MCF 10A (cell line): ENCODE data around the gene KRTAP1-3. TPM values are rescaled to one million over a fixed set of nuclear protein-coding genes. Genes with fewer than 3 reads are reported as not detected.
A peak's percentile ranks its signal among the peaks of the same experiment; 100 is the strongest.
"Not testable (repeated sequence)": the region's sequence is repeated elsewhere in the genome, so short reads cannot be mapped to it uniquely, and the experiment has no call there.

ENCODE experiments used
- BruUV-seq: library from RNA; stranded (reverse); fragments of 400-500 nt; replicated peaks from 2 replicates; lab custom pipeline; 2021; lab: Mats Ljungman, UMichigan
- CTCF ChIA-PET: fragments of 300-600 bp; sonication (Branson Sonifier 250); formaldehyde crosslinking; extraction: SDS; loops from one replicate; lab custom pipeline; 2021; ENCODE audit warnings: antibody characterized with exemption, inconsistent platforms; lab: Yijun Ruan, JAX
- POLR2A ChIA-PET: fragments of 300-600, 350-650 bp; sonication (Branson Sonifier 250); formaldehyde crosslinking; extraction: SDS; loops from one replicate; lab custom pipeline; 2020; ENCODE audit warnings: antibody characterized with exemption, inconsistent platforms; lab: Yijun Ruan, JAX
- DNase-seq: peaks from one replicate; pipeline ENCODE4 v3.0.0-alpha.2; 2018; ENCODE audit not compliant: unreplicated experiment
- H3K27ac Mint-ChIP-seq: one replicate; pipeline ENCODE4 v1.8.0; 2022; ENCODE audit warnings: mild to moderate bottlenecking, low read depth, mixed read lengths; ENCODE audit not compliant: unreplicated experiment
- H3K27me3 Mint-ChIP-seq: one replicate; pipeline ENCODE4 v1.8.0; 2022; ENCODE audit warnings: mixed read lengths; ENCODE audit not compliant: insufficient read depth, unreplicated experiment
- H3K36me3 Mint-ChIP-seq: one replicate; pipeline ENCODE4 v1.8.0; 2022; ENCODE audit warnings: mild to moderate bottlenecking, moderate library complexity, mixed read lengths; ENCODE audit not compliant: insufficient read depth, unreplicated experiment
- H3K4me1 Mint-ChIP-seq: one replicate; pipeline ENCODE4 v1.8.0; 2022; ENCODE audit warnings: mixed read lengths; ENCODE audit not compliant: insufficient read depth, unreplicated experiment
- H3K4me3 Mint-ChIP-seq: one replicate; pipeline ENCODE4 v1.8.0; 2022; ENCODE audit warnings: mild to moderate bottlenecking, moderate library complexity, mixed read lengths; ENCODE audit not compliant: unreplicated experiment
- H3K9me3 Mint-ChIP-seq: one replicate; pipeline ENCODE4 v1.8.0; 2022; ENCODE audit warnings: mixed read lengths; ENCODE audit not compliant: unreplicated experiment
- intact Hi-C: fragments of 100-400 bp; cut with micrococcal nuclease; formaldehyde crosslinking; loops from 2 replicates; pipeline ENCODE4 v1.14.1; 2022
- total RNA-seq: library from RNA; stranded (reverse); gene quantifications from 2 replicates; pipeline ENCODE4 v1.2.3, GENCODE V29; 2022
- TF ChIP-seq, protein P1 (sequence below): fragments of 200-600 bp; IDR thresholded peaks from one replicate; pipeline ENCODE4 v1.8.0; 2022; ENCODE audit warnings: antibody characterized with exemption, mild to moderate bottlenecking; ENCODE audit not compliant: unreplicated experiment

KRTAP1-3 gene
- total RNA-seq, 1 experiment from 2014 or later, result not detected

DNA sequence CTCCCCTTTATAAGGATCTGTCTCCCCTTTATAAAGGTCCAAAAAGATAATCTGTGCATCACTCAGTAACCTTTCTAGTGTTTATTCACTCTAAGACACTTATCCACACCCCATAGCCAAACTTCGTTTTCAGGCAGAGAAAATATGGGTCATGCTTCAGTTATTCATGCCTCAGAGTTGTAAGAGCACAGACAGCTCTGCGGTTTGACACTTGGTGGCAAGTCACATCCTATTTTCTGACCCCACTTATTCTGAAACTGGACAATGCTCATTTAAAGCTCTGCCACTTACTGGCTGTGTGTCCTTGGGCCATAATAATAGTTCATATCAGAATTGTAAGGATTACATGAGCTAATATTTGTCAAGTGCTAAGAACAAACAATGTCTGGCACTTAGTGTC lies 14.4 kb upstream of the KRTAP1-3 start:
- no peaks in the 10 kb centered on the region for H3K36me3 Mint-ChIP-seq
- H3K27ac Mint-ChIP-seq, result no peak overlapping the region
- CTCF ChIA-PET, result no interaction called here
- POLR2A ChIA-PET, result no interaction called here
- no peak overlapping the region for H3K4me3 Mint-ChIP-seq
- no peaks in the 10 kb centered on the region for H3K27me3 Mint-ChIP-seq
- H3K9me3 Mint-ChIP-seq, result no peaks in the 10 kb centered on the region
- BruUV-seq, result no TSS peak
- intact Hi-C loops, result no loop called here
- no peaks in the 10 kb centered on the region for H3K4me1 Mint-ChIP-seq
- TF ChIP-seq, protein P1, sequence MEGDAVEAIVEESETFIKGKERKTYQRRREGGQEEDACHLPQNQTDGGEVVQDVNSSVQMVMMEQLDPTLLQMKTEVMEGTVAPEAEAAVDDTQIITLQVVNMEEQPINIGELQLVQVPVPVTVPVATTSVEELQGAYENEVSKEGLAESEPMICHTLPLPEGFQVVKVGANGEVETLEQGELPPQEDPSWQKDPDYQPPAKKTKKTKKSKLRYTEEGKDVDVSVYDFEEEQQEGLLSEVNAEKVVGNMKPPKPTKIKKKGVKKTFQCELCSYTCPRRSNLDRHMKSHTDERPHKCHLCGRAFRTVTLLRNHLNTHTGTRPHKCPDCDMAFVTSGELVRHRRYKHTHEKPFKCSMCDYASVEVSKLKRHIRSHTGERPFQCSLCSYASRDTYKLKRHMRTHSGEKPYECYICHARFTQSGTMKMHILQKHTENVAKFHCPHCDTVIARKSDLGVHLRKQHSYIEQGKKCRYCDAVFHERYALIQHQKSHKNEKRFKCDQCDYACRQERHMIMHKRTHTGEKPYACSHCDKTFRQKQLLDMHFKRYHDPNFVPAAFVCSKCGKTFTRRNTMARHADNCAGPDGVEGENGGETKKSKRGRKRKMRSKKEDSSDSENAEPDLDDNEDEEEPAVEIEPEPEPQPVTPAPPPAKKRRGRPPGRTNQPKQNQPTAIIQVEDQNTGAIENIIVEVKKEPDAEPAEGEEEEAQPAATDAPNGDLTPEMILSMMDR, result no peak
- DNase-seq, result peak; percentile 8

DNA sequence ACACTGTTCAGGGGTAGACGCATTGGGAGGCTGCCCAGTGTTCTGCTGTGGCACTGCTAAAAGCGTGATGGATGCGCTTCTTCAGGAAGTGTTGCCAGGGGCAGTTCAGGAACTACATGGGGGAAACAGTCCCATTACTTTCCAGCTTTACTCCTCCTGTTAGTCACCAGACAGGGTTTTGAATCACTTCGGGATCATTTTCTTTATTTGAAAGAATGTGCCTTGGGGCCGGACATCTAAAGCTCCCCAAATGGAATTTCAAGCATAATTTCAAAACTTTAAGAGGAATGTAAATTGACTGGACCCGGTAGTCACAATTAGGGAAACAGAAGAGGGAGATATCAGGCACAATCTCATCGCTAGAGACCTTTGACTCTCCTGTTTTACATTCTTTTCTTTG lies 13.8 kb upstream of the KRTAP1-3 start:
- Mint-ChIP-seq H3K36me3 (no peaks in the 10 kb centered on the region), H3K27me3 (no peaks in the 10 kb centered on the region), H3K4me3 (no peak overlapping the region), H3K9me3 (peaks cover 4% of the 10 kb centered on the region), H3K4me1 (no peaks in the 10 kb centered on the region), H3K27ac (no peak overlapping the region)
- no TSS peak for BruUV-seq
- POLR2A ChIA-PET, result no interaction called here
- intact Hi-C loops, result no loop called here
- TF ChIP-seq, protein P1, result no peak
- no peak for DNase-seq
- CTCF ChIA-PET, result no interaction called here

DNA sequence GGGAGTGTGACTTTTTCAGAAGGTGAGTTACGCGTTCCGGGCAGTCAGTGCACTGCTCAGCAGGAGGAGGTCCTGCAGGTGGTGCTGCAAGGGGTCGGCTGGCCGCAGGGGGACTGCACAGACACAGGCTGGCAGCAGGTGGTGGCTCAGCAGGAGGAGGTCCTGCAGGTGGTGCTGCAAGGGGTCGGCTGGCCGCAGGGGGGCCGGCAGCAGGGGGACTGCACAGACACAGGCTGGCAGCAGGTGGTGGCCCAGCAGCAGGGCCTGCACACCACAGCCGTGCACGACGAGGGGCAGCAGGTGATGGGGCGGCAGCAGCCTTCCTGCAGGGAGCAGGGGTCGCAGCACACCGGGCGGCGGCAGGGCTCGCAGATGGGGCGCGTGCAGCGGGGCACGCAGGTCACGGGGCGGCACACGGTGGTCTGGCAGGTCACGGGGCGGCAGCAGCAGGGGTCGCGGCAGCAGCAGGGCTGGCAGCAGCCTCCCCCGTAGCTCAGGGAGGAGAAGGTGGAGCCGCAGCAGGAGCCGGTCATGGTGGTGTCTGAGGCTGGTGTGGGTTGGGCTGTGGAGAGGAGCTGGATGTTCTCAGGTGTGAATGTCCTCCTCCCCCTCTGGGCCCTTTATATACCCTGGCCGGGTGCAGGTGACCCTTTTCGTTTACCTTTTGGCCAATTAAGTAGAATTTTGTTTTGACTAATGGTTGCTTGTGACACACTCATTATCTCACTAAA lies 12.2 kb upstream of the KRTAP1-3 start, which contains the start of gene KRTAP2-1:
Gene KRTAP2-1, minus strand, starts transcription at position 582 of the 731 bp plus-strand sequence. Its CDS starts 49 bp downstream, at position 533.
- DNase-seq, H3K36me3 Mint-ChIP-seq, POLR2A ChIA-PET, H3K27ac Mint-ChIP-seq, intact Hi-C loops, H3K4me3 Mint-ChIP-seq, CTCF ChIA-PET, H3K27me3 Mint-ChIP-seq, H3K4me1 Mint-ChIP-seq, H3K9me3 Mint-ChIP-seq, BruUV-seq: not testable (repeated sequence)

DNA sequence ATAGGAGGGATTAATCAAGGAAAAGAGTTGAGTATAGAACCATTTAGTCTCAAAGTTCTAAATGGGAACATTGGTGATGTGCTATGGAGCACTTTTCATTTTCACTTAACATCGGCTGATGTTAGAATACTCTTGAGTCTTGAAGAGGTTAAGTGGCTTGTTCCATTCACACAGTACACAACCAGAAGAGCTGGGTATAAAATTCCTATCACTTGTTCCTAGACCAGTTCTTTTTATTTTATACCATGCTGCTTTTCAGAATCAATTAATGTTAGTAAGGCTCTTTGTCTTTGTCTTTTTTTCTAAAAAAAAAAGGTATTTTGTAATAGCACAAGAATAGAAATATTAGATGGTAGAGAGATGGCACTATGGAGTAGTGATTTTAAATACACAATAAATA lies 8.3 kb upstream of the KRTAP1-3 start:
- intact Hi-C loops, result no loop called here
- POLR2A ChIA-PET, result no interaction called here
- no peak for DNase-seq
- BruUV-seq, result no TSS peak
- no peaks in the 10 kb centered on the region for H3K36me3 Mint-ChIP-seq
- H3K27ac Mint-ChIP-seq, result no peak overlapping the region
- peaks cover 6% of the 10 kb centered on the region for H3K9me3 Mint-ChIP-seq
- CTCF ChIA-PET, result no interaction called here
- H3K27me3 Mint-ChIP-seq, result no peaks in the 10 kb centered on the region
- H3K4me3 Mint-ChIP-seq, result no peak overlapping the region
- H3K4me1 Mint-ChIP-seq, result no peaks in the 10 kb centered on the region
- TF ChIP-seq, protein P1, result no peak

DNA sequence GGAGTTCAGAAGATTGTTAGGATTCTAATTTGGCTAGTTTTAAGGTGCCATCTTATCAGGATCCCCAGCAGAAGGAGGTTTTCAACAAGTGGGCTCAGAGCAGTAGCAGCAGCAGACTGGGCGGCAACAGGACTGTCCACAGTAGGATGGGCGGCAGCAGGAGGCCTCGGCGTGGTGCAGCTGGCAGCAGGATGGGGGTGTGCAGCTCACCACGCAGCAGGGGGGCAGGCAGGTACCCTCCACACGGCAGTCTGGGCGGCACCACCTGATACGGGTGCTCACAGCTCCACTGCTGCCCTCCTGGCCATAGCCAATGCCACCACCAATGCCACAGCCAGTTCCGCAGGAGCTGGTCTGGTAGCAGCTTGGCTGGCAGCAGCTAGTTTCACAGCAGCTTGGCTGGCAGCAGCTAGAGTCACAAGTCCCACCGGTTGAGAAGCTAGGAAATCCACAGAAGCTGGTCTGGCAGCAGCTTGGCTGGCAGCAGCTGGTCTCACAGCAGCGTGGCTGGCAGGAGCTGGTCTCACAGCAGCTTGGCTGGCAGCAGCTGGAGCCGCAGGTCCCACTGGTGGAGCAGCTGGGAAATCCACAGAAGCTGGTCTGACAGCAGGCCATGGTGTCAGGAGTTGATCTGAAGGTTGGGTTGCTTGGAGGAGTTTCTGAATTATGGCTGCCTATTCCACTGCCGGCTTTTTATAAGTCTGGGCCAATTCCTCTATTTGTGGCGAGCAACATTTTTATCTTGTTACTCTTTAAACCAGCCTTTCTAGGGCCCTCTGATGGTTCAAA lies 6.3 kb upstream of the KRTAP1-3 start, which contains the start of gene KRTAP1-1:
Gene KRTAP1-1, minus strand, starts transcription at position 668 of the 789 bp plus-strand sequence. Its CDS starts 53 bp downstream, at position 615.
- H3K9me3 Mint-ChIP-seq, H3K4me3 Mint-ChIP-seq, CTCF ChIA-PET, H3K4me1 Mint-ChIP-seq, BruUV-seq, H3K27ac Mint-ChIP-seq, DNase-seq, H3K27me3 Mint-ChIP-seq, intact Hi-C loops, H3K36me3 Mint-ChIP-seq: not testable (repeated sequence)
- POLR2A ChIA-PET, result interaction anchor here (0.6 to 0.7 kb wide), 2 partner anchors 12 to 125 kb away, joined by 3 read pairs; no protein-coding TSS in a partner anchor
